GM12875 (cell line): ENCODE data around the gene SVIL.

Experiments used
- H3K4me3 ChIP-seq: one replicate; pipeline ENCODE4 v1.5.1; 2011; ENCODE audit warnings: low read depth, low read length, control low read depth
- CTCF ChIP-seq: IDR thresholded peaks from 2 replicates; pipeline ENCODE4 v1.5.1; 2011; ENCODE audit warnings: low read depth, mild to moderate bottlenecking, control low read depth, inconsistent platforms, low read length, moderate library complexity, borderline replicate concordance; ENCODE audit not compliant: insufficient read depth

The SVIL gene

GRCh38 chr10:29600067-29600466 is 34.7 kb downstream of the SVIL start:
- no peak overlapping the region for H3K4me3 ChIP-seq
- no peak for TF ChIP-seq CTCF

DNA sequence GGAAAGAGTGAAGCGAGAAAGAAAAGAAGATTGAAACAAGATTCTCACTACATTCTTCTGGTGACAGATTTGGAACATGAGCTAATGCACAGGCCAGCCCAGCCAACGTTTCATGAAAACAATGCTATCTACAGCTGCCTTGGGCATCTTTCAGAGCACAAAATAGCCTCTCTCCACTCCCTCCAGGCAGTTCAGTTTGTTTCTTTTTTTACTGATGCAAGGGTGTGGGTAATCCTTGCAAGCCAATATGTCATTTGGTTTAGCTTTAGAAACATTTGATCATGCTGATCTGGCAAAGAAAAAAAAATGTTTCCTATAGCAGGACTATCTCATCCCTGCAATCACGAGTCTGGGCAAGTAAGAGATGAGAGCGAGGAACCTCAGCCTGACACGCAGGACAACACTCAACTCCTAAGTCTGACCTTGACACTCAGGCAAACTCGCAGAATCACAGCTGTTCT is 35.9 kb downstream of the SVIL start:
- TF ChIP-seq CTCF = no peak
- H3K4me3 ChIP-seq = no peak overlapping the region

DNA sequence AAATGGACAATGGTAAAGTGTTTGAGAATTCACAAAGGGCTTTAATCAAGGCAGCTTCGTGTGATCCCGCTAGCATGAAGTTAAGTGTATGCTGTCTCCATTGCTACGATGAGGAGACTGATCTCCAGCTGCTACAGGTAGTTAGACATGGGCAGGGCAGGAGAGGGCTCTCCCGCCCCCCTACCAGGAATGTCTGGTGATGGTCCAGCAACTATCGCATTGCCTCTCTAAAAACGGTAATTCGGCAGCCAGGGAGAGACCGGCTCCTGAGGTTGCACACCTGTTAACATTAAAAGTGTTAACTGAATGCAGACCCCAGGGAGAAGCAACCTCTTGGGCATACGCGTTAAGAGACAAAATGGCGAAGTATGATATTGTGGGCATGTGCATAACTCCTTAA is 37.9 kb downstream of the SVIL start:
- no peak overlapping the region for H3K4me3 ChIP-seq
- no peak for TF ChIP-seq CTCF

GRCh38 chr10:29596356-29596755 is 38.4 kb downstream of the SVIL start:
- TF ChIP-seq CTCF = no peak
- no peak overlapping the region for H3K4me3 ChIP-seq

DNA sequence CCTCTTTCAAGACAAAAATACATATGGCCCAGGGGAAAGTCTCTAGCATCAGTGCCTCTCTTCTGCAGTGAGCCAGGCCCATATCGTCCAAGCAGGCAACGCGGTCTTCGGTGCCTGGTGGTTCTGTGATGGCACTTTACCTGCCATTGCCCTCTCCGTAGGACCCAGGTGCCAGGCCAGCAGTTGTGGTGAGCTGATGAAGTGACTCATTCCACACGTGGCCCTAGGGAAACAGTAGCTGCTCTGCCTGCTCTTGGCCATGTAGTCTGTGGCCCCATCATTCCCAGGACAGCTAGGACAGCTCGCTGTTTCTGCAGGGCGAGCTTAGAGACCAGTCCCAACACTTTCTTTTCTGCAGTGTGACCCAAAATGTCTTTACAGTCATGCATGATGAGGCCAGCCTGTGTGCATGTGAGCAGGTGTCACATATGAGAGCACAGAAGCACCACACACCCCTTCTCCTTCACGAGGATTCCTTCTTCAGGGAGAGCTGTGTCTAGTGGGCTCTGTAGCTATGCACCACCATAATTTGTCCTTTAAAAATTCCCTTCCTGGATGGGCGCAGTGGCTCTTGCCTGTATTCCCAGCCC is 39.0 kb downstream of the SVIL start:
- no peak for TF ChIP-seq CTCF
- H3K4me3 ChIP-seq = no peak overlapping the region

DNA sequence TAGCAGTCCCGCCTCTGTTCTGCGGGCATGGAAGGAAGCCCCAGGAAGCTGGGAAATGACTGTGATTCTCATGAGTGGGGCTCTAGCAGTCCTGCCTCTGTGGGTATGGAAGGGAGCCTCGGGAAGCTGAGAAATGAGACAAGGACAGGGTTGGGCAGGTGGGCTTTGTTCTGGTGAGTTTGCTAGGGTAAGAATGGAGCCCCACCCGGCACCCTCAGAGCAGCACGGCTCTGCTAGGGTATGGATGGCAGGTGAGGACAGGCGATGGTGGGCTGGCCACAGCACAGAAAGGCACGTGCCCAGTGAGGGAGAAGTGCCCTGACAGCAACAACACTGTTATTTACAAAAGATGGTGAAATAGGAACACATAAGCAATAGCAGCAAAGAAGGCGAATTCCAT is 39.6 kb downstream of the SVIL start:
- no peak overlapping the region for H3K4me3 ChIP-seq
- TF ChIP-seq CTCF = no peak

GRCh38 chr10:29591651-29591968 is 43.2 kb downstream of the SVIL start:
- no peak for TF ChIP-seq CTCF
- H3K4me3 ChIP-seq = no peak overlapping the region
